Liver (tissue), 9 donors: ENCODE results near the gene ABTB2. TPM values are rescaled to one million over a fixed set of nuclear protein-coding genes. Genes with fewer than 3 reads are reported as not detected.

Experiments
- DNase-seq: peaks from one replicate; pipeline ENCODE4 v3.0.0-alpha.2; 2017; ENCODE audit warnings: low spot score
- H3K27ac ChIP-seq, 2 donors: one replicate each; pipeline ENCODE4 v1.7.0; 2013; ENCODE audit warnings: inconsistent platforms in 2 of 2, low read length in 2 of 2, control low read depth in 1 of 2, low read depth in 1 of 2, mild to moderate bottlenecking in 1 of 2
- H3K27me3 ChIP-seq, 4 donors: one replicate each; pipeline versions ENCODE4 v1.6.1 to v1.7.0; 2013; ENCODE audit warnings: low read length in 3 of 4, inconsistent platforms in 1 of 4, mild to moderate bottlenecking in 1 of 4, moderate library complexity in 1 of 4; ENCODE audit not compliant: control insufficient read depth in 4 of 4, insufficient read depth in 4 of 4
- H3K36me3 ChIP-seq, 4 donors: one replicate each; pipeline versions ENCODE4 v1.6.1 to v1.7.0; 2013; ENCODE audit warnings: low read length in 3 of 4, mild to moderate bottlenecking in 3 of 4, low read depth in 1 of 4, moderate library complexity in 1 of 4; ENCODE audit not compliant: control insufficient read depth in 4 of 4, insufficient read depth in 3 of 4
- H3K4me1 ChIP-seq, 4 donors: one replicate each; pipeline versions ENCODE4 v1.6.1 to v1.7.0; 2013; ENCODE audit warnings: low read length in 3 of 4, mild to moderate bottlenecking in 3 of 4, moderate library complexity in 1 of 4; ENCODE audit not compliant: control insufficient read depth in 4 of 4, insufficient read depth in 4 of 4
- H3K4me3 ChIP-seq, 3 donors: one replicate each; pipeline versions ENCODE4 v1.6.1 to v1.7.0; 2013; ENCODE audit warnings: low read length in 3 of 3, control low read depth in 1 of 3, low read depth in 1 of 3, mild to moderate bottlenecking in 1 of 3
- H3K9ac ChIP-seq, 2 donors: one replicate each; pipeline ENCODE4 v1.7.0; 2013; ENCODE audit warnings: low read length in 2 of 2, mild to moderate bottlenecking in 2 of 2, moderate library complexity in 2 of 2, control low read depth in 1 of 2, low read depth in 1 of 2
- H3K9me3 ChIP-seq, 4 donors: one replicate each; pipeline versions ENCODE4 v1.6.1 to v1.7.0; 2013; ENCODE audit warnings: low read length in 3 of 4; ENCODE audit not compliant: control insufficient read depth in 4 of 4
- ATF3 ChIP-seq: IDR thresholded peaks from 2 replicates; pipeline ENCODE4 v1.6.1; 2016; ENCODE audit warnings: antibody characterized with exemption
- CTCF ChIP-seq: fragments of 150-350 bp; IDR thresholded peaks from 2 replicates; pipeline ENCODE4 v1.5.1; 2017; ENCODE audit warnings: improper control_type of control experiment, low read depth, low read length; ENCODE audit not compliant: missing input control
- EGR1 ChIP-seq, 2 donors: IDR thresholded peaks; 2 replicates each; pipeline ENCODE4 v1.6.1; 2016 to 2018; ENCODE audit warnings: antibody characterized with exemption in 2 of 2, low read depth in 2 of 2
- FOXA1 ChIP-seq: IDR thresholded peaks from 2 replicates; pipeline ENCODE4 v1.6.1; 2016; ENCODE audit warnings: antibody characterized with exemption
- FOXA2 ChIP-seq: IDR thresholded peaks from 2 replicates; pipeline ENCODE4 v1.6.1; 2016; ENCODE audit warnings: antibody characterized with exemption
- HNF4G ChIP-seq: IDR thresholded peaks from 2 replicates; pipeline ENCODE4 v1.6.1; 2016; ENCODE audit warnings: antibody characterized with exemption
- JUND ChIP-seq, 2 donors: IDR thresholded peaks; 2 replicates each; pipeline ENCODE4 v1.6.1; 2016; ENCODE audit warnings: antibody characterized with exemption in 2 of 2
- MAX ChIP-seq: IDR thresholded peaks from 2 replicates; pipeline ENCODE4 v1.6.1; 2016; ENCODE audit warnings: antibody characterized with exemption
- NR2F2 ChIP-seq: IDR thresholded peaks from 2 replicates; pipeline ENCODE4 v1.6.1; 2016; ENCODE audit warnings: antibody characterized with exemption
- RAD21 ChIP-seq, 2 donors: IDR thresholded peaks; 2 replicates each; pipeline ENCODE4 v1.6.1; 2016; ENCODE audit warnings: antibody characterized with exemption in 2 of 2, mild to moderate bottlenecking in 2 of 2
- REST ChIP-seq: IDR thresholded peaks from 2 replicates; pipeline ENCODE4 v1.6.1; 2016; ENCODE audit warnings: antibody characterized with exemption, mild to moderate bottlenecking
- RXRA ChIP-seq, 2 donors: IDR thresholded peaks; 2 replicates each; pipeline ENCODE4 v1.6.1; 2017 to 2018; ENCODE audit warnings: antibody characterized with exemption in 2 of 2, mild to moderate bottlenecking in 1 of 2
- SP1 ChIP-seq: IDR thresholded peaks from 2 replicates; pipeline ENCODE4 v1.6.1; 2018; ENCODE audit warnings: antibody characterized with exemption, mild to moderate bottlenecking
- TAF1 ChIP-seq: conservative IDR thresholded peaks from 2 replicates; pipeline ENCODE4 v1.6.1; 2016; ENCODE audit warnings: antibody characterized with exemption, mild to moderate bottlenecking
- YY1 ChIP-seq: IDR thresholded peaks from 2 replicates; pipeline ENCODE4 v1.6.1; 2016; ENCODE audit warnings: antibody characterized with exemption, mild to moderate bottlenecking
- ZBTB33 ChIP-seq: IDR thresholded peaks from 2 replicates; pipeline ENCODE4 v1.6.1; 2016; ENCODE audit warnings: antibody characterized with exemption
- WGBS: extraction: QIAGEN DNeasy Blood & Tissue Kit; methylation state at CpG from one replicate; pipeline ENCODE4 v1.1.7; 2013; 5-methylcytosine and 5-hydroxymethylcytosine counted together
- polyA plus RNA-seq, 2 donors: library from polyadenylated mRNA; stranded (reverse) in 1 of 2; unstranded in 1 of 2; fragments of 200-250 nt in 1 of 2; fragments of >200 nt in 1 of 2; fragmentation: Nextera tagmentation in 1 of 2; extraction: Ambion mirVana in 1 of 2; gene quantifications; one replicate each; pipeline versions ENCODE4 v1.2.1 to v1.2.3, GENCODE V29; 2013 to 2015
- total RNA-seq, 2 donors: library from RNA; depleted of rRNA; stranded (reverse); fragments of >200 nt; gene quantifications; one replicate each; pipeline ENCODE4 v1.2.3, GENCODE V29; 2014
- donor health status: healthy.
- donor health status: healthy.
- donor health status: healthy.
- donor health status: healthy.
- donor health status: healthy.

The ABTB2 gene
- total and polyA plus RNA-seq, 4 donors = 2.4 to 8.9 (median 6.1) TPM

GRCh38 chr11:34268906-34269430 is 88.8 kb downstream of the ABTB2 start:
- H3K4me3 ChIP-seq = no peak overlapping the region
- no peak overlapping the region for H3K9ac ChIP-seq
- no peak for TF ChIP-seq CTCF
- TF ChIP-seq TAF1 = no peak
- no peak for TF ChIP-seq JUND (IDR thresholded peaks at IDR 0.05)
- no peak for TF ChIP-seq NR2F2
- no peak for TF ChIP-seq RXRA (IDR thresholded peaks at IDR 0.05)
- TF ChIP-seq FOXA2 = no peak
- no peak for TF ChIP-seq ZBTB33
- no peak for TF ChIP-seq HNF4G
- no peak for TF ChIP-seq RAD21 (IDR thresholded peaks at IDR 0.05)
- TF ChIP-seq REST = no peak
- WGBS = 73% methylated on average over 6 of the region's 6 CpGs
- H3K27ac ChIP-seq = no peak overlapping the region
- no peaks in the 10 kb centered on the region for H3K36me3 ChIP-seq
- no peaks in the 10 kb centered on the region for H3K27me3 ChIP-seq
- H3K4me1 ChIP-seq = no peaks in the 10 kb centered on the region
- H3K9me3 ChIP-seq = no peaks in the 10 kb centered on the region
- no peak for DNase-seq

- WGBS = 71% methylated on average over 3 of the region's 3 CpGs
- no peak overlapping the region for H3K4me3 ChIP-seq
- no peak overlapping the region for H3K27ac ChIP-seq
- H3K4me1 ChIP-seq = peaks cover 3 to 14% (median 8%) of the 10 kb centered on the region in 4 donors
- DNase-seq = no peak
- no peaks in the 10 kb centered on the region for H3K27me3 ChIP-seq
- no peak overlapping the region for H3K9ac ChIP-seq
- no peaks in the 10 kb centered on the region for H3K36me3 ChIP-seq
- H3K9me3 ChIP-seq = no peaks in the 10 kb centered on the region
- TF ChIP-seq HNF4G (no peak), REST (no peak), FOXA1 (no peak), ATF3 (no peak), NR2F2 (no peak), FOXA2 (no peak), RAD21 (IDR thresholded peaks at IDR 0.05) (no peak), SP1 (no peak), ZBTB33 (no peak), TAF1 (no peak), YY1 (no peak), EGR1 (IDR thresholded peaks at IDR 0.05; ENCODE audit: low read depth in 2 of 2) (no peak), MAX (no peak)
Observed at GRCh38 chr11:34267417-34267816, 90.4 kb downstream of the ABTB2 start.
